Right lobe of liver (tissue), 6 donors: ENCODE results near the gene ZBTB7B. TPM values are rescaled to one million over a fixed set of nuclear protein-coding genes. Genes with fewer than 3 reads are reported as not detected.

Experiments used
- ATAC-seq, 4 donors: fragments of 200-7000 bp; cut with Tn5 transposase; one replicate each; pipeline ENCODE4 v1.9.1; 2020; ENCODE audit warnings: mild to moderate bottlenecking in 4 of 4, moderate library complexity in 4 of 4
- DNase-seq, 3 donors: peaks; one replicate each; pipeline ENCODE4 v3.0.0-alpha.2; 2020
- H3K27ac ChIP-seq, 3 donors: fragments of 200-600 bp; one replicate each; pipeline ENCODE4 v1.8.0; 2022
- H3K27me3 ChIP-seq, 2 donors: fragments of 200-600 bp; one replicate each; pipeline ENCODE4 v1.8.0; 2022
- H3K36me3 ChIP-seq, 4 donors: fragments of 200-600 bp; sonication (generic) in 1 of 4; one replicate each; pipeline versions ENCODE4 v1.5.1 to v1.8.0; 2017 to 2022; ENCODE audit warnings: control low read depth in 1 of 4
- H3K4me1 ChIP-seq, 4 donors: fragments of 200-600 bp; sonication (generic) in 1 of 4; one replicate each; pipeline versions ENCODE4 v1.5.1 to v1.8.0; 2017 to 2022; ENCODE audit warnings: control low read depth in 1 of 4
- H3K4me3 ChIP-seq, 3 donors: fragments of 200-600 bp; one replicate each; pipeline ENCODE4 v1.8.0; 2022
- H3K9me3 ChIP-seq, 4 donors: fragments of 200-600 bp; sonication (generic) in 1 of 4; one replicate each; pipeline versions ENCODE4 v1.5.1 to v1.8.0; 2017 to 2022; ENCODE audit warnings: control low read depth in 1 of 4
- CTCF ChIP-seq, 4 donors: fragments of 200-600 bp in 3 of 4; fragments of 450-650 bp in 1 of 4; IDR thresholded peaks; one replicate each; pipeline versions ENCODE4 v1.5.1 to v1.8.0; 2016 to 2022; ENCODE audit warnings: antibody characterized with exemption in 4 of 4, mild to moderate bottlenecking in 2 of 4
- POLR2A ChIP-seq: fragments of 450-650 bp; IDR thresholded peaks from one replicate; pipeline ENCODE4 v1.6.1; 2017; ENCODE audit warnings: antibody characterized with exemption, mild to moderate bottlenecking
- WGBS: methylation state at CpG from one replicate; pipeline ENCODE4 v1.1.6; 2018; ENCODE audit warnings: low coverage, low lambda C conversion rate; ENCODE audit not compliant: insufficient coverage; ENCODE audit errors: missing lambda C conversion rate; 5-methylcytosine and 5-hydroxymethylcytosine counted together
- intact Hi-C, 2 donors: fragments of 100-400 bp; cut with DNase I; formaldehyde crosslinking; loops; one replicate each; pipeline versions ENCODE4 v1.11.2 to v1.14.1; 2022
- total RNA-seq, 6 experiments: library from RNA; depleted of rRNA in 2 of 6; stranded (reverse); fragments of >200 nt in 2 of 6; fragmentation: NEBNext Ultra II Directional in 3 of 6; extraction: Animal tissue kit (Norgen Biotek cat#: 25700) in 3 of 6; gene quantifications; one replicate each; pipeline versions ENCODE4 v1.1.0 to v1.2.4, GENCODE V29; 2016 to 2023
- donor health status: DM: no; HTN: yes; CAD: no.
- donor health status: DM: no; HTN: no; CAD: no.
- donor health status: DM: no; HTN: no; CAD: no.
- donor health status: DM: no; HTN: yes; CAD: no.
- donor health status: DM: no; HTN: yes; CAD: no.

Gene ZBTB7B
- total RNA-seq, 6 experiments from 2014 or later: 35.0 to 83.8 (median 38.8) TPM

GRCh38 chr1:155001675-155002463 lies 733 bp upstream of the ZBTB7B start:
- H3K27me3 ChIP-seq: no peaks in the 10 kb centered on the region
- peaks cover 0 to 44% (median 18%) of the 10 kb centered on the region in 4 donors for H3K4me1 ChIP-seq
- ATAC-seq (peak; percentile 72 to 84 (median 74)), DNase-seq (peak; percentile 100)
- H3K36me3 ChIP-seq: no peaks in the 10 kb centered on the region
- under 1% methylated on average over 25 of the region's 38 CpGs for WGBS
- H3K9me3 ChIP-seq: no peaks in the 10 kb centered on the region
- intact Hi-C loops: no loop called here
- peak overlapping the region; percentile 76 to 95 (median 93) for H3K27ac ChIP-seq
- peak overlapping the region; percentile 85 to 93 (median 91) for H3K4me3 ChIP-seq
- TF ChIP-seq POLR2A (peak; percentile 71), CTCF (IDR thresholded peaks at IDR 0.05) (peak; percentile 18 to 39 (median 30))

- H3K4me3 ChIP-seq: peak overlapping the region; percentile 84 to 93 (median 91)
- ATAC-seq: no peak
- DNase-seq: peak in 2 of 3 donors; percentile 32 to 57
- intact Hi-C loops: no loop called here
- no peaks in the 10 kb centered on the region for H3K9me3 ChIP-seq
- peak overlapping the region; percentile 81 to 95 (median 94) for H3K27ac ChIP-seq
- H3K4me1 ChIP-seq: peaks cover 0 to 58% (median 25%) of the 10 kb centered on the region in 4 donors
- H3K36me3 ChIP-seq: no peaks in the 10 kb centered on the region
- no peaks in the 10 kb centered on the region for H3K27me3 ChIP-seq
- 0% methylated on average over 10 of the region's 37 CpGs for WGBS
- TF ChIP-seq CTCF (IDR thresholded peaks at IDR 0.05): no peak
- TF ChIP-seq POLR2A: no peak
Observed at GRCh38 chr1:155003227-155003765, 694 bp downstream of the ZBTB7B start.

GRCh38 chr1:155003766-155004351 lies 1.3 kb downstream of the ZBTB7B start:
- DNase-seq (peak; percentile 81 to 93 (median 87)), ATAC-seq (peak; percentile 3 to 34 (median 8))
- TF ChIP-seq CTCF (IDR thresholded peaks at IDR 0.05): no peak
- TF ChIP-seq POLR2A: peak; percentile 53
- no peaks in the 10 kb centered on the region for H3K36me3 ChIP-seq
- intact Hi-C loops: no loop called here
- peak overlapping the region; percentile 84 to 93 (median 91) for H3K4me3 ChIP-seq
- no peaks in the 10 kb centered on the region for H3K9me3 ChIP-seq
- H3K27ac ChIP-seq: peak overlapping the region; percentile 81 to 95 (median 94)
- peaks cover 0 to 62% (median 28%) of the 10 kb centered on the region in 4 donors for H3K4me1 ChIP-seq
- H3K27me3 ChIP-seq: no peaks in the 10 kb centered on the region
- WGBS: 1% methylated on average over 13 of the region's 34 CpGs

- no peak for TF ChIP-seq CTCF (IDR thresholded peaks at IDR 0.05)
- TF ChIP-seq POLR2A: no peak
- peak overlapping the region; percentile 81 to 95 (median 94) for H3K27ac ChIP-seq
- H3K27me3 ChIP-seq: no peaks in the 10 kb centered on the region
- WGBS: 18% methylated on average over 5 of the region's 5 CpGs
- H3K4me3 ChIP-seq: peak overlapping the region; percentile 84 to 93 (median 91)
- H3K4me1 ChIP-seq: peaks cover 0 to 59% (median 29%) of the 10 kb centered on the region in 4 donors
- intact Hi-C loops: no loop called here
- H3K36me3 ChIP-seq: no peaks in the 10 kb centered on the region
- ATAC-seq: no peak
- no peaks in the 10 kb centered on the region for H3K9me3 ChIP-seq
- DNase-seq: peak in 2 of 3 donors; percentile 24 to 50
Observed at GRCh38 chr1:155004352-155005075, 1.9 kb downstream of the ZBTB7B start.
